ENCODE measurements around the gene PKNOX2.

The PKNOX2 gene

GRCh38 chr11:125170510-125171031 is 6.0 kb downstream of the PKNOX2 start:
- H3K4me1 ChIP-seq (ENCODE audit: control insufficient read depth, low read length) = no peaks in the 10 kb centered on the region
- no peaks in the 10 kb centered on the region for H4K20me1 ChIP-seq (ENCODE audit: control insufficient read depth, insufficient read depth, low read depth, low read length)
- H3K4me3 ChIP-seq (ENCODE audit: low read length) = no peak overlapping the region
- H3K4me2 ChIP-seq (ENCODE audit: low read length) = no peak overlapping the region
- TF ChIP-seq CTCF (IDR thresholded peaks at IDR 0.05; ENCODE audit: low read depth, low read length, poor library complexity, severe bottlenecking) (no peak), EZH2phosphoT487 (IDR thresholded peaks at IDR 0.05; ENCODE audit: borderline replicate concordance, low read length) (no peak)
- no peak overlapping the region for H3K27ac ChIP-seq (ENCODE audit: low read depth, low read length)
- no peaks in the 10 kb centered on the region for H3K9me3 ChIP-seq (ENCODE audit: control insufficient read depth, insufficient read depth, low read length)
- no peaks in the 10 kb centered on the region for H3K9me2 ChIP-seq (replicated peaks; ENCODE audit: control insufficient read depth, low read length)
- H3K79me2 ChIP-seq (ENCODE audit: control insufficient read depth, low read length) = no peaks in the 10 kb centered on the region
- H3K36me3 ChIP-seq (ENCODE audit: control insufficient read depth, low read length) = no peaks in the 10 kb centered on the region
- H3F3A ChIP-seq (ENCODE audit: control insufficient read depth, insufficient read depth) = no peaks in the 10 kb centered on the region
- peaks cover 27% of the 10 kb centered on the region; the same call in 1 of the 2 replicates for H3K27me3 ChIP-seq (ENCODE audit: control insufficient read depth, low read length)

- peaks cover 34% of the 10 kb centered on the region for H3K27me3 ChIP-seq (ENCODE audit: control insufficient read depth, low read length)
- no peak overlapping the region for H3K4me2 ChIP-seq (ENCODE audit: low read length)
- H3K79me2 ChIP-seq (ENCODE audit: control insufficient read depth, low read length) = no peaks in the 10 kb centered on the region
- H3F3A ChIP-seq (ENCODE audit: control insufficient read depth, insufficient read depth) = no peaks in the 10 kb centered on the region
- H3K36me3 ChIP-seq (ENCODE audit: control insufficient read depth, low read length) = no peaks in the 10 kb centered on the region
- no peaks in the 10 kb centered on the region for H3K4me1 ChIP-seq (ENCODE audit: control insufficient read depth, low read length)
- no peak overlapping the region for H3K4me3 ChIP-seq (ENCODE audit: low read length)
- H4K20me1 ChIP-seq (ENCODE audit: control insufficient read depth, insufficient read depth, low read depth, low read length) = no peaks in the 10 kb centered on the region
- H3K9me3 ChIP-seq (ENCODE audit: control insufficient read depth, insufficient read depth, low read length) = no peaks in the 10 kb centered on the region
- TF ChIP-seq CTCF (IDR thresholded peaks at IDR 0.05; ENCODE audit: low read depth, low read length, poor library complexity, severe bottlenecking) = no peak
- no peak for TF ChIP-seq EZH2phosphoT487 (IDR thresholded peaks at IDR 0.05; ENCODE audit: borderline replicate concordance, low read length)
- H3K9me2 ChIP-seq (replicated peaks; ENCODE audit: control insufficient read depth, low read length) = no peaks in the 10 kb centered on the region
- H3K27ac ChIP-seq (ENCODE audit: low read depth, low read length) = no peak overlapping the region
These were observed 7.4 kb downstream of the PKNOX2 start for GRCh38 chr11:125171974-125172373.

- no peak overlapping the region for H3K4me3 ChIP-seq (ENCODE audit: low read length)
- no peak overlapping the region for H3K27ac ChIP-seq (ENCODE audit: low read depth, low read length)
- H4K20me1 ChIP-seq (ENCODE audit: control insufficient read depth, insufficient read depth, low read depth, low read length) = no peaks in the 10 kb centered on the region
- no peaks in the 10 kb centered on the region for H3K4me1 ChIP-seq (ENCODE audit: control insufficient read depth, low read length)
- H3K79me2 ChIP-seq (ENCODE audit: control insufficient read depth, low read length) = no peaks in the 10 kb centered on the region
- no peaks in the 10 kb centered on the region for H3F3A ChIP-seq (ENCODE audit: control insufficient read depth, insufficient read depth)
- peaks cover 35% of the 10 kb centered on the region for H3K27me3 ChIP-seq (ENCODE audit: control insufficient read depth, low read length)
- H3K4me2 ChIP-seq (ENCODE audit: low read length) = no peak overlapping the region
- H3K36me3 ChIP-seq (ENCODE audit: control insufficient read depth, low read length) = no peaks in the 10 kb centered on the region
- no peaks in the 10 kb centered on the region for H3K9me3 ChIP-seq (ENCODE audit: control insufficient read depth, insufficient read depth, low read length)
- TF ChIP-seq CTCF (IDR thresholded peaks at IDR 0.05; ENCODE audit: low read depth, low read length, poor library complexity, severe bottlenecking) (no peak), EZH2phosphoT487 (IDR thresholded peaks at IDR 0.05; ENCODE audit: borderline replicate concordance, low read length) (no peak)
- no peaks in the 10 kb centered on the region for H3K9me2 ChIP-seq (replicated peaks; ENCODE audit: control insufficient read depth, low read length)
These were observed 8.5 kb downstream of the PKNOX2 start for GRCh38 chr11:125173027-125173426.

Measured in DOHH2 (cell line).